ENCODE data around the gene LARGE2. TPM values are rescaled to one million over a fixed set of nuclear protein-coding genes. Genes with fewer than 3 reads are reported as not detected.

Gene LARGE2
- total RNA-seq, 1 experiment from 2014 or later, result 67.6 TPM

DNA sequence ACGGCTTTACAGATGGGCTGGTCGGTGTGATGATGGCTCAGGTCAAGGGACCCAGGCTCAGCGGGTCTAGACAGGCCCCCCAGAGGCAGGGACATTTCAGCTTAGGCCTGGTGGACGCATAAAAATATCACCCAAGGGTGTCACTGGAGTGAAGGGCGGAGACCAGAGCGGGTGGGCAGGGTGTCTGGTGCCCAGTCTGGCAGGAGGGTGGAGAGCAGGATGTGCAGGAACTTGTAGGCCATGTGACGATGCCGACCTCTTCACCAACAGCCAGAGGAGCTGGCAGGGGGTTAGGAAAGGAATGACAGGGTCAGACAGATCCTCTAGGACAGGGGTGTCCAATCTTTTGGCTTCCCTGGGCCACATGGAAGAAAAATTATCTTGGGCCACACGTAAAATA, 32.5 kb upstream of the LARGE2 start:
- no peak overlapping the region for H3K4me2 ChIP-seq (ENCODE audit: low read length)
- CTCF ChIA-PET, result no interaction called here
- TF ChIP-seq YY1 (IDR thresholded peaks at IDR 0.05; ENCODE audit: extremely low read depth, insufficient replicate concordance, low read depth, low read length), result no peak
- no peak for TF ChIP-seq ZNF274 (IDR thresholded peaks at IDR 0.05; ENCODE audit: low read depth, low read length)
- RAD21 ChIA-PET (ENCODE audit: low non-redundant PET in 1 of 2, low total read pairs in 2 of 2, uncharacterized antibody in 2 of 2, unreplicated experiment in 2 of 2), result no interaction called here
- H3K27ac ChIP-seq (ENCODE audit: low read depth, low read length), result no peak overlapping the region
- peaks cover 0 to 7% of the 10 kb centered on the region in 2 experiments; a peak in 1 of 4 replicates for H3K4me1 ChIP-seq (ENCODE audit: control insufficient read depth in 1 of 2, insufficient read depth in 2 of 2, low read length in 2 of 2)
- intact Hi-C loops (cut with micrococcal nuclease), result no loop called here
- H3K36me3 ChIP-seq (ENCODE audit: control insufficient read depth in 1 of 2, insufficient read depth in 2 of 2, low read length in 2 of 2), result no peaks in the 10 kb centered on the region
- H3K9me2 ChIP-seq (ENCODE audit: insufficient read depth), result no peaks in the 10 kb centered on the region
- no peaks in the 10 kb centered on the region for H3K79me2 ChIP-seq (ENCODE audit: insufficient read depth, low read length)
- H2AFZ ChIP-seq (ENCODE audit: low read depth, low read length, poor library complexity, severe bottlenecking), result no peak overlapping the region
- ATAC-seq (no peak), DNase-seq (ENCODE audit: low read depth, low spot score) (no peak)
- POLR2A ChIA-PET, result no interaction called here
- H4K20me1 ChIP-seq (ENCODE audit: insufficient read depth), result no peaks in the 10 kb centered on the region
- H3K4me3 ChIP-seq (replicated peaks in 1 of 2; ENCODE audit: low read depth in 1 of 2, low read length in 2 of 2), result no peak overlapping the region
- no peak overlapping the region for H3K9ac ChIP-seq (ENCODE audit: low read length)
- BruUV-seq (replicated peaks), result no TSS peak
- H3K9me3 ChIP-seq (ENCODE audit: control insufficient read depth in 1 of 2, insufficient read depth in 1 of 2, low read depth in 1 of 2, low read length in 2 of 2), result no peaks in the 10 kb centered on the region
- no peaks in the 10 kb centered on the region for H3K27me3 ChIP-seq (ENCODE audit: insufficient read depth, low read length)

DNA sequence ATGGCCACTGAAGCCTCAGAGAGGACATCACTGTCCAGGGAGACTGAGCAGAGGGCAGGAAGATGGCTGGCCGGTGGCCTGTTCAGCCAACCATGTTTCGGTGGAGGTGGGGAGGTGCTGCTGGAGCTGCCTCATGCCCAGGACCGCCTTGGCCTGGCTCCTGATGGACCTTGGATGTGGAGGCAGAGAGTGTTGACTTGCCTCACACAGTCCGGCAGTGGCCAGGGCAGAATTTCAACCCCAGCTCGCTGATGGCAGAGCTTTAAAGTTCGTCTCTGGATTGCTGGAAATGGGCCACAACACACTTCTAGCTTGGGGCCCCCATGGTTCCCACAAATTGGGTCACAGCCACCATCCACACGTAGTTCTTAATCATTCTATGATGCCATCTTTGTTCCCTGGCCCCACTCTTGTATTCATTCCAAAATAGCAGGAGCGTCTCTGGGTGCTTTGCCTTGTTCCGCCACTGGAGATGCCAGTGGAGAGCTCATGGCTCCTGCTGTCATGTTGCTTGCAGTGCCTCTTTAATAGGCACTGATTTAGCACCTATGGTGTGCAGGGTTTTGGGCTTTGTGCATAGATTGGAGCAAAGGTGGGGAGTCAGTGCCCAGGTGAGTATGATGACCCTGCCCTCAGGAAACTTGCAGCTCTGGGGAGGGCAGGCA, 31.4 kb upstream of the LARGE2 start:
- no peaks in the 10 kb centered on the region for H3K27me3 ChIP-seq (ENCODE audit: insufficient read depth, low read length)
- no peak overlapping the region for H3K4me2 ChIP-seq (ENCODE audit: low read length)
- intact Hi-C loops (cut with micrococcal nuclease), result no loop called here
- no peak overlapping the region for H2AFZ ChIP-seq (ENCODE audit: low read depth, low read length, poor library complexity, severe bottlenecking)
- no peaks in the 10 kb centered on the region for H4K20me1 ChIP-seq (ENCODE audit: insufficient read depth)
- TF ChIP-seq SIN3A (IDR thresholded peaks at IDR 0.05; ENCODE audit: low read depth) (no peak), YY1 (IDR thresholded peaks at IDR 0.05; ENCODE audit: extremely low read depth, insufficient replicate concordance, low read depth, low read length) (no peak), ZFX (IDR thresholded peaks at IDR 0.05) (no peak), SP1 (IDR thresholded peaks at IDR 0.05; ENCODE audit: low read depth) (no peak), ZNF274 (IDR thresholded peaks at IDR 0.05; ENCODE audit: low read depth, low read length) (no peak)
- TF ChIP-seq, protein P1, sequence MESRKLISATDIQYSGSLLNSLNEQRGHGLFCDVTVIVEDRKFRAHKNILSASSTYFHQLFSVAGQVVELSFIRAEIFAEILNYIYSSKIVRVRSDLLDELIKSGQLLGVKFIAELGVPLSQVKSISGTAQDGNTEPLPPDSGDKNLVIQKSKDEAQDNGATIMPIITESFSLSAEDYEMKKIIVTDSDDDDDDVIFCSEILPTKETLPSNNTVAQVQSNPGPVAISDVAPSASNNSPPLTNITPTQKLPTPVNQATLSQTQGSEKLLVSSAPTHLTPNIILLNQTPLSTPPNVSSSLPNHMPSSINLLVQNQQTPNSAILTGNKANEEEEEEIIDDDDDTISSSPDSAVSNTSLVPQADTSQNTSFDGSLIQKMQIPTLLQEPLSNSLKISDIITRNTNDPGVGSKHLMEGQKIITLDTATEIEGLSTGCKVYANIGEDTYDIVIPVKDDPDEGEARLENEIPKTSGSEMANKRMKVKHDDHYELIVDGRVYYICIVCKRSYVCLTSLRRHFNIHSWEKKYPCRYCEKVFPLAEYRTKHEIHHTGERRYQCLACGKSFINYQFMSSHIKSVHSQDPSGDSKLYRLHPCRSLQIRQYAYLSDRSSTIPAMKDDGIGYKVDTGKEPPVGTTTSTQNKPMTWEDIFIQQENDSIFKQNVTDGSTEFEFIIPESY (IDR thresholded peaks at IDR 0.05; ENCODE audit: extremely low read depth, insufficient replicate concordance, low read length), result no peak
- TF ChIP-seq, protein P2, sequence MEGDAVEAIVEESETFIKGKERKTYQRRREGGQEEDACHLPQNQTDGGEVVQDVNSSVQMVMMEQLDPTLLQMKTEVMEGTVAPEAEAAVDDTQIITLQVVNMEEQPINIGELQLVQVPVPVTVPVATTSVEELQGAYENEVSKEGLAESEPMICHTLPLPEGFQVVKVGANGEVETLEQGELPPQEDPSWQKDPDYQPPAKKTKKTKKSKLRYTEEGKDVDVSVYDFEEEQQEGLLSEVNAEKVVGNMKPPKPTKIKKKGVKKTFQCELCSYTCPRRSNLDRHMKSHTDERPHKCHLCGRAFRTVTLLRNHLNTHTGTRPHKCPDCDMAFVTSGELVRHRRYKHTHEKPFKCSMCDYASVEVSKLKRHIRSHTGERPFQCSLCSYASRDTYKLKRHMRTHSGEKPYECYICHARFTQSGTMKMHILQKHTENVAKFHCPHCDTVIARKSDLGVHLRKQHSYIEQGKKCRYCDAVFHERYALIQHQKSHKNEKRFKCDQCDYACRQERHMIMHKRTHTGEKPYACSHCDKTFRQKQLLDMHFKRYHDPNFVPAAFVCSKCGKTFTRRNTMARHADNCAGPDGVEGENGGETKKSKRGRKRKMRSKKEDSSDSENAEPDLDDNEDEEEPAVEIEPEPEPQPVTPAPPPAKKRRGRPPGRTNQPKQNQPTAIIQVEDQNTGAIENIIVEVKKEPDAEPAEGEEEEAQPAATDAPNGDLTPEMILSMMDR (IDR thresholded peaks at IDR 0.05 in 2 of 3, conservative IDR thresholded peaks at IDR 0.05 in 1 of 3; ENCODE audit: borderline replicate concordance in 1 of 3, insufficient read depth in 1 of 3, low read depth in 2 of 3, low read length in 2 of 3), result peak in 1 of 3 experiments; percentile 11; a peak in 1 of 6 replicates
- H3K9ac ChIP-seq (ENCODE audit: low read length), result no peak overlapping the region
- no peaks in the 10 kb centered on the region for H3K36me3 ChIP-seq (ENCODE audit: control insufficient read depth in 1 of 2, insufficient read depth in 2 of 2, low read length in 2 of 2)
- ChIA-PET POLR2A (no interaction called here), RAD21 (ENCODE audit: low non-redundant PET in 1 of 2, low total read pairs in 2 of 2, uncharacterized antibody in 2 of 2, unreplicated experiment in 2 of 2) (no interaction called here), CTCF (no interaction called here)
- no peaks in the 10 kb centered on the region for H3K79me2 ChIP-seq (ENCODE audit: insufficient read depth, low read length)
- BruUV-seq (replicated peaks), result no TSS peak
- H3K9me3 ChIP-seq (ENCODE audit: control insufficient read depth in 1 of 2, insufficient read depth in 1 of 2, low read depth in 1 of 2, low read length in 2 of 2), result no peaks in the 10 kb centered on the region
- peaks cover 0 to under 1% of the 10 kb centered on the region in 2 experiments; a peak in 1 of 4 replicates for H3K4me1 ChIP-seq (ENCODE audit: control insufficient read depth in 1 of 2, insufficient read depth in 2 of 2, low read length in 2 of 2)
- ATAC-seq (peak; percentile 50; the same call in 1 of the 2 replicates), DNase-seq (ENCODE audit: low read depth, low spot score) (no peak)
- H3K27ac ChIP-seq (ENCODE audit: low read depth, low read length), result no peak overlapping the region
- no peaks in the 10 kb centered on the region for H3K9me2 ChIP-seq (ENCODE audit: insufficient read depth)
- H3K4me3 ChIP-seq (replicated peaks in 1 of 2; ENCODE audit: low read depth in 1 of 2, low read length in 2 of 2), result no peak overlapping the region

Data from HCT116 (cell line).